ENCODE data around the gene WDPCP. TPM values are rescaled to one million over a fixed set of nuclear protein-coding genes. Genes with fewer than 3 reads are reported as not detected.

WDPCP gene
- total RNA-seq, 4 donors from 2014 or later, result 7.1 to 19.9 (median 9.6) TPM

DNA sequence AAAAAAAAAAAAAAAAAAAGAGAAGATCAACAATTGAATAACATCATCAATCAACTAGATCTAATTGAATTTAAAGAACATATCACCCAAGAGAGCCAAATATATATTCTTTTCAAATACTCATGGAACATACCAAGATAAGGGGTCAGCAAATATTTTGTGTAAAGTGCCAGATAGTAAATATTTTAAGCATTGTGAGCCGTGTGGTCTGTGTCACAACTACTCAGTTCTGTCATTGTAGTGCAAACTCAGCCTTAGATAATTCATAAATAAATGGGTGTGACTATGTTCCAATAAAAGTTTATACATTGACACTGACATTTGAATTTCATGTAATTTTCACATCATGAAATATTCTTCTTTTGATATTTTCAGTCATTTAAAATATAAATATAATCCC, 491.8 kb downstream of the WDPCP start:
- no peak overlapping the region for H3K27ac ChIP-seq
- H3K4me1 ChIP-seq, result no peaks in the 10 kb centered on the region
- no peaks in the 10 kb centered on the region for H3K36me3 ChIP-seq
- no peak for ATAC-seq
- no peaks in the 10 kb centered on the region for H3K27me3 ChIP-seq
- no peak overlapping the region for H3K4me3 ChIP-seq
- H3K9me3 ChIP-seq, result peaks cover 0 to 4% (median 0%) of the 10 kb centered on the region in 3 donors
- WGBS, 2 donors (ENCODE audit: low coverage in 1 of 2), result 27 to 36% methylated on average over 1 of the region's 1 CpG
- no peak for TF ChIP-seq EP300 (IDR thresholded peaks at IDR 0.05)
- no peak for TF ChIP-seq POLR2AphosphoS5 (IDR thresholded peaks at IDR 0.05)
- no peak for TF ChIP-seq POLR2A (IDR thresholded peaks at IDR 0.05)
- TF ChIP-seq, protein P1, sequence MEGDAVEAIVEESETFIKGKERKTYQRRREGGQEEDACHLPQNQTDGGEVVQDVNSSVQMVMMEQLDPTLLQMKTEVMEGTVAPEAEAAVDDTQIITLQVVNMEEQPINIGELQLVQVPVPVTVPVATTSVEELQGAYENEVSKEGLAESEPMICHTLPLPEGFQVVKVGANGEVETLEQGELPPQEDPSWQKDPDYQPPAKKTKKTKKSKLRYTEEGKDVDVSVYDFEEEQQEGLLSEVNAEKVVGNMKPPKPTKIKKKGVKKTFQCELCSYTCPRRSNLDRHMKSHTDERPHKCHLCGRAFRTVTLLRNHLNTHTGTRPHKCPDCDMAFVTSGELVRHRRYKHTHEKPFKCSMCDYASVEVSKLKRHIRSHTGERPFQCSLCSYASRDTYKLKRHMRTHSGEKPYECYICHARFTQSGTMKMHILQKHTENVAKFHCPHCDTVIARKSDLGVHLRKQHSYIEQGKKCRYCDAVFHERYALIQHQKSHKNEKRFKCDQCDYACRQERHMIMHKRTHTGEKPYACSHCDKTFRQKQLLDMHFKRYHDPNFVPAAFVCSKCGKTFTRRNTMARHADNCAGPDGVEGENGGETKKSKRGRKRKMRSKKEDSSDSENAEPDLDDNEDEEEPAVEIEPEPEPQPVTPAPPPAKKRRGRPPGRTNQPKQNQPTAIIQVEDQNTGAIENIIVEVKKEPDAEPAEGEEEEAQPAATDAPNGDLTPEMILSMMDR (IDR thresholded peaks at IDR 0.05), result no peak

GRCh38 chr2:63093502-63093901, 494.8 kb downstream of the WDPCP start:
- H3K36me3 ChIP-seq, result no peaks in the 10 kb centered on the region
- ATAC-seq, result no peak
- H3K4me3 ChIP-seq, result no peak overlapping the region
- no peaks in the 10 kb centered on the region for H3K9me3 ChIP-seq
- H3K27ac ChIP-seq, result no peak overlapping the region
- H3K27me3 ChIP-seq, result no peaks in the 10 kb centered on the region
- H3K4me1 ChIP-seq, result no peaks in the 10 kb centered on the region
- 50 to 67% methylated on average over 1 of the region's 1 CpG for WGBS, 2 donors (ENCODE audit: low coverage in 1 of 2)
- TF ChIP-seq POLR2A (IDR thresholded peaks at IDR 0.05) (no peak), EP300 (IDR thresholded peaks at IDR 0.05) (no peak), POLR2AphosphoS5 (IDR thresholded peaks at IDR 0.05) (no peak)
- TF ChIP-seq, protein P1 (IDR thresholded peaks at IDR 0.05), result no peak

GRCh38 chr2:63092857-63093256, 495.4 kb downstream of the WDPCP start:
- H3K27ac ChIP-seq, result no peak overlapping the region
- no peaks in the 10 kb centered on the region for H3K36me3 ChIP-seq
- no peaks in the 10 kb centered on the region for H3K4me1 ChIP-seq
- no peaks in the 10 kb centered on the region for H3K9me3 ChIP-seq
- no peaks in the 10 kb centered on the region for H3K27me3 ChIP-seq
- WGBS, 2 donors (ENCODE audit: low coverage in 1 of 2), result 0 to 46% methylated on average over 1 of the region's 1 CpG
- TF ChIP-seq POLR2A (IDR thresholded peaks at IDR 0.05) (no peak), POLR2AphosphoS5 (IDR thresholded peaks at IDR 0.05) (no peak), EP300 (IDR thresholded peaks at IDR 0.05) (no peak)
- TF ChIP-seq, protein P1 (IDR thresholded peaks at IDR 0.05), result no peak
- ATAC-seq, result no peak
- H3K4me3 ChIP-seq, result no peak overlapping the region

GRCh38 chr2:63092401-63092800, 495.9 kb downstream of the WDPCP start:
- WGBS, 2 donors (ENCODE audit: low coverage in 1 of 2), result 78 to 100% methylated on average over 1 of the region's 1 CpG
- H3K4me1 ChIP-seq, result no peaks in the 10 kb centered on the region
- H3K36me3 ChIP-seq, result no peaks in the 10 kb centered on the region
- H3K27ac ChIP-seq, result no peak overlapping the region
- no peak overlapping the region for H3K4me3 ChIP-seq
- H3K27me3 ChIP-seq, result no peaks in the 10 kb centered on the region
- ATAC-seq, result no peak
- TF ChIP-seq EP300 (IDR thresholded peaks at IDR 0.05), result no peak
- TF ChIP-seq POLR2AphosphoS5 (IDR thresholded peaks at IDR 0.05), result no peak
- TF ChIP-seq, protein P1 (IDR thresholded peaks at IDR 0.05), result no peak
- TF ChIP-seq POLR2A (IDR thresholded peaks at IDR 0.05), result no peak
- no peaks in the 10 kb centered on the region for H3K9me3 ChIP-seq

DNA sequence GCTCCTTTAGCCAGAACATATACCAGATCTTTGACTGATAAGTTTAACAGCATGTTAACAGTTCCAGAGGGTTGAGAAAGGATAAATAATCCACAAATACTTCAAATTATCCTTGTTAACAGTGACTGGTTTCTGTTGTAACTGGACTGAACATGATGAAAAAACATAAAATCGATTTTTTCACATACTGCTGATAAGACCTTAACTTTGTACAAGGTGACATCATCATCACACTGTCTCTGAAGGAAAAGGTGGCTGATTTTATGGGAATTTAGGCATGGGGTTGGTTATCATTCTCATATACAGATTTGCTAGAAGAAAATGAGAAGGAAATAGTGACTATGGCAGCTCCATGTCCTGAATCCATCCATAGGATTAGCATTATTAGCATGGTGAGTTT, 501.6 kb downstream of the WDPCP start:
- 43 to 64% methylated on average over 1 of the region's 1 CpG for WGBS, 2 donors (ENCODE audit: low coverage in 1 of 2)
- H3K4me3 ChIP-seq, result no peak overlapping the region

More for the DNA sequence above, 501.6 kb downstream of the WDPCP start:
- peaks cover 16% of the 10 kb centered on the region for H3K27me3 ChIP-seq
- H3K27ac ChIP-seq, result no peak overlapping the region
- TF ChIP-seq POLR2AphosphoS5 (IDR thresholded peaks at IDR 0.05) (no peak), POLR2A (IDR thresholded peaks at IDR 0.05) (no peak), EP300 (IDR thresholded peaks at IDR 0.05) (no peak)
- TF ChIP-seq, protein P1 (IDR thresholded peaks at IDR 0.05), result no peak
- no peaks in the 10 kb centered on the region for H3K36me3 ChIP-seq
- H3K9me3 ChIP-seq, result no peaks in the 10 kb centered on the region
- ATAC-seq, result no peak
- H3K4me1 ChIP-seq, result no peaks in the 10 kb centered on the region

All from gastroesophageal sphincter (tissue), 4 donors.